ENCODE results near the gene CLDN7.

The CLDN7 gene

GRCh38 chr17:7262192-7262934 is at the start of gene CLDN7:
TSS of gene CLDN7 (minus strand) at chr17:7262478. CDS start at chr17:7262043, 435 bp downstream.
- peaks cover 3% of the 10 kb centered on the region for H3K4me1 ChIP-seq (ENCODE audit: control insufficient read depth, low read depth, low read length)
- H3K36me3 ChIP-seq (ENCODE audit: control insufficient read depth, low read depth, low read length): peaks cover 13% of the 10 kb centered on the region
- peak within 1 kb of the TSS; percentile 93 for H3K4me3 ChIP-seq (ENCODE audit: low read length)
- no peaks in the 10 kb centered on the region for H3K9me3 ChIP-seq (ENCODE audit: control insufficient read depth, low read depth, low read length)
- peak within 1 kb of the TSS; percentile 95 for H3K9ac ChIP-seq (ENCODE audit: low read length)
- peaks cover 38% of the 10 kb centered on the region for H3K27me3 ChIP-seq (ENCODE audit: control insufficient read depth, insufficient read depth, low read length)
- peak within 1 kb of the TSS; percentile 75 for H3K27ac ChIP-seq (ENCODE audit: low read length)

GRCh38 chr17:7311110-7311705 is 48.9 kb upstream of the CLDN7 start:
- Histone ChIP-seq H3K9me3 (ENCODE audit: control insufficient read depth, low read depth, low read length) (no peaks in the 10 kb centered on the region), H3K4me3 (ENCODE audit: low read length) (no peak overlapping the region), H3K4me1 (ENCODE audit: control insufficient read depth, low read depth, low read length) (peaks cover 11% of the 10 kb centered on the region), H3K36me3 (ENCODE audit: control insufficient read depth, low read depth, low read length) (peaks cover 51% of the 10 kb centered on the region), H3K9ac (ENCODE audit: low read length) (no peak overlapping the region), H3K27ac (ENCODE audit: low read length) (no peak overlapping the region), H3K27me3 (ENCODE audit: control insufficient read depth, insufficient read depth, low read length) (no peaks in the 10 kb centered on the region)

GRCh38 chr17:7309628-7310027 is 47.4 kb upstream of the CLDN7 start:
- H3K4me3 ChIP-seq (ENCODE audit: low read length): peak overlapping the region; percentile 94
- no peaks in the 10 kb centered on the region for H3K9me3 ChIP-seq (ENCODE audit: control insufficient read depth, low read depth, low read length)
- peaks cover 47% of the 10 kb centered on the region for H3K36me3 ChIP-seq (ENCODE audit: control insufficient read depth, low read depth, low read length)
- H3K4me1 ChIP-seq (ENCODE audit: control insufficient read depth, low read depth, low read length): peaks cover 8% of the 10 kb centered on the region
- no peaks in the 10 kb centered on the region for H3K27me3 ChIP-seq (ENCODE audit: control insufficient read depth, insufficient read depth, low read length)
- no peak overlapping the region for H3K9ac ChIP-seq (ENCODE audit: low read length)
- H3K27ac ChIP-seq (ENCODE audit: low read length): no peak overlapping the region

- Histone ChIP-seq H3K27me3 (ENCODE audit: control insufficient read depth, insufficient read depth, low read length) (no peaks in the 10 kb centered on the region), H3K4me1 (ENCODE audit: control insufficient read depth, low read depth, low read length) (peaks cover 2% of the 10 kb centered on the region), H3K36me3 (ENCODE audit: control insufficient read depth, low read depth, low read length) (peaks cover 44% of the 10 kb centered on the region), H3K9me3 (ENCODE audit: control insufficient read depth, low read depth, low read length) (no peaks in the 10 kb centered on the region), H3K4me3 (ENCODE audit: low read length) (peak overlapping the region; percentile 94), H3K27ac (ENCODE audit: low read length) (peak overlapping the region; percentile 91), H3K9ac (ENCODE audit: low read length) (peak overlapping the region; percentile 100)
Measured at GRCh38 chr17:7308625-7309433, 46.6 kb upstream of the CLDN7 start.

- Histone ChIP-seq H3K27me3 (ENCODE audit: control insufficient read depth, insufficient read depth, low read length) (no peaks in the 10 kb centered on the region), H3K9ac (ENCODE audit: low read length) (peak overlapping the region; percentile 100), H3K9me3 (ENCODE audit: control insufficient read depth, low read depth, low read length) (no peaks in the 10 kb centered on the region), H3K36me3 (ENCODE audit: control insufficient read depth, low read depth, low read length) (peaks cover 36% of the 10 kb centered on the region), H3K4me3 (ENCODE audit: low read length) (peak overlapping the region; percentile 94), H3K27ac (ENCODE audit: low read length) (peak overlapping the region; percentile 91), H3K4me1 (ENCODE audit: control insufficient read depth, low read depth, low read length) (no peaks in the 10 kb centered on the region)
Measured at GRCh38 chr17:7307686-7308624, 45.7 kb upstream of the CLDN7 start.

GRCh38 chr17:7306911-7307685 is 44.8 kb upstream of the CLDN7 start, which contains the start of gene EIF5A:
TSS of gene EIF5A (plus strand) at chr17:7307628. CDS start at chr17:7309636, 2,008 bp downstream.
- Histone ChIP-seq H3K9me3 (ENCODE audit: control insufficient read depth, low read depth, low read length) (no peaks in the 10 kb centered on the region), H3K4me3 (ENCODE audit: low read length) (peak within 1 kb of the TSS; percentile 94), H3K27ac (ENCODE audit: low read length) (peak within 1 kb of the TSS; percentile 91), H3K9ac (ENCODE audit: low read length) (peak within 1 kb of the TSS; percentile 100), H3K4me1 (ENCODE audit: control insufficient read depth, low read depth, low read length) (no peaks in the 10 kb centered on the region), H3K27me3 (ENCODE audit: control insufficient read depth, insufficient read depth, low read length) (no peaks in the 10 kb centered on the region), H3K36me3 (ENCODE audit: control insufficient read depth, low read depth, low read length) (peaks cover 27% of the 10 kb centered on the region)

- no peaks in the 10 kb centered on the region for H3K27me3 ChIP-seq (ENCODE audit: control insufficient read depth, insufficient read depth, low read length)
- peaks cover under 1% of the 10 kb centered on the region for H3K36me3 ChIP-seq (ENCODE audit: control insufficient read depth, low read depth, low read length)
- no peak overlapping the region for H3K4me3 ChIP-seq (ENCODE audit: low read length)
- H3K9ac ChIP-seq (ENCODE audit: low read length): no peak overlapping the region
- H3K4me1 ChIP-seq (ENCODE audit: control insufficient read depth, low read depth, low read length): no peaks in the 10 kb centered on the region
- no peaks in the 10 kb centered on the region for H3K9me3 ChIP-seq (ENCODE audit: control insufficient read depth, low read depth, low read length)
- no peak overlapping the region for H3K27ac ChIP-seq (ENCODE audit: low read length)
Measured at GRCh38 chr17:7304179-7304578, 41.9 kb upstream of the CLDN7 start.

GRCh38 chr17:7296189-7296861 is 34.0 kb upstream of the CLDN7 start:
- peaks cover 47% of the 10 kb centered on the region for H3K27me3 ChIP-seq (ENCODE audit: control insufficient read depth, insufficient read depth, low read length)
- no peak overlapping the region for H3K9ac ChIP-seq (ENCODE audit: low read length)
- H3K9me3 ChIP-seq (ENCODE audit: control insufficient read depth, low read depth, low read length): no peaks in the 10 kb centered on the region
- peaks cover 7% of the 10 kb centered on the region for H3K4me1 ChIP-seq (ENCODE audit: control insufficient read depth, low read depth, low read length)
- no peaks in the 10 kb centered on the region for H3K36me3 ChIP-seq (ENCODE audit: control insufficient read depth, low read depth, low read length)
- no peak overlapping the region for H3K27ac ChIP-seq (ENCODE audit: low read length)
- peak overlapping the region; percentile 27 for H3K4me3 ChIP-seq (ENCODE audit: low read length)

- no peak overlapping the region for H3K27ac ChIP-seq (ENCODE audit: low read length)
- H3K36me3 ChIP-seq (ENCODE audit: control insufficient read depth, low read depth, low read length): no peaks in the 10 kb centered on the region
- H3K4me3 ChIP-seq (ENCODE audit: low read length): peak overlapping the region; percentile 47
- no peaks in the 10 kb centered on the region for H3K9me3 ChIP-seq (ENCODE audit: control insufficient read depth, low read depth, low read length)
- H3K4me1 ChIP-seq (ENCODE audit: control insufficient read depth, low read depth, low read length): peaks cover 7% of the 10 kb centered on the region
- H3K9ac ChIP-seq (ENCODE audit: low read length): no peak overlapping the region
- peaks cover 47% of the 10 kb centered on the region for H3K27me3 ChIP-seq (ENCODE audit: control insufficient read depth, insufficient read depth, low read length)
Measured at GRCh38 chr17:7295230-7296180, 33.2 kb upstream of the CLDN7 start.
